Mesendoderm (in vitro differentiated cells): ENCODE results near the gene USP36.

Experiments used
- DNase-seq: peaks from one replicate; pipeline ENCODE4 v3.0.0; 2013
- H2AK5ac ChIP-seq: 2 replicates; pipeline ENCODE4 v1.6.1; 2013; ENCODE audit warnings: low read length, inconsistent platforms
- H2BK120ac ChIP-seq: 2 replicates; pipeline ENCODE4 v1.6.1; 2013; ENCODE audit warnings: low read depth, mild to moderate bottlenecking, low read length, moderate library complexity, mixed read lengths
- H2BK15ac ChIP-seq: replicated peaks from 2 replicates; pipeline ENCODE4 v1.6.1; 2013; ENCODE audit warnings: low read depth, mild to moderate bottlenecking, moderate library complexity
- H2BK5ac ChIP-seq: 2 replicates; pipeline ENCODE4 v1.6.1; 2013; ENCODE audit warnings: low read length, inconsistent platforms
- H3K18ac ChIP-seq: 2 replicates; pipeline ENCODE4 v1.6.1; 2013; ENCODE audit warnings: mild to moderate bottlenecking, low read length, mixed read lengths
- H3K23ac ChIP-seq: one replicate; pipeline ENCODE4 v1.6.1; 2013; ENCODE audit warnings: low read length
- H3K27ac ChIP-seq: 2 replicates; pipeline ENCODE4 v1.5.1; 2013; ENCODE audit warnings: low read depth, mild to moderate bottlenecking, inconsistent platforms, low read length, moderate library complexity
- H3K27me3 ChIP-seq: 2 replicates; pipeline ENCODE4 v1.6.1; 2013; ENCODE audit warnings: low read length, control low read depth, mild to moderate bottlenecking, inconsistent platforms; ENCODE audit not compliant: insufficient read depth, poor library complexity
- H3K36me3 ChIP-seq: 2 replicates; pipeline ENCODE4 v1.6.1; 2013; ENCODE audit warnings: low read length, inconsistent platforms; ENCODE audit not compliant: control insufficient read depth, insufficient read depth
- H3K4ac ChIP-seq: one replicate; pipeline ENCODE4 v1.6.1; 2013; ENCODE audit warnings: low read depth, mild to moderate bottlenecking, low read length, moderate library complexity
- H3K4me1 ChIP-seq: 2 replicates; pipeline ENCODE4 v1.6.1; 2013; ENCODE audit warnings: low read depth, low read length, inconsistent platforms; ENCODE audit not compliant: control insufficient read depth
- H3K4me2 ChIP-seq: 2 replicates; pipeline ENCODE4 v1.6.1; 2013; ENCODE audit warnings: low read length
- H3K4me3 ChIP-seq: 2 replicates; pipeline ENCODE4 v1.5.1; 2013; ENCODE audit warnings: mild to moderate bottlenecking, low read length
- H3K56ac ChIP-seq: one replicate; pipeline ENCODE4 v1.6.1; 2013; ENCODE audit warnings: low read length
- H3K79me1 ChIP-seq: 2 replicates; pipeline ENCODE4 v1.6.1; 2013; ENCODE audit warnings: low read length, inconsistent platforms
- H3K79me2 ChIP-seq: 2 replicates; pipeline ENCODE4 v1.6.1; 2013; ENCODE audit warnings: mild to moderate bottlenecking, low read length; ENCODE audit not compliant: control insufficient read depth, insufficient read depth
- H3K9ac ChIP-seq: 2 replicates; pipeline ENCODE4 v1.6.1; 2013; ENCODE audit warnings: low read length, inconsistent platforms
- H4K5ac ChIP-seq: one replicate; pipeline ENCODE4 v1.6.1; 2013; ENCODE audit warnings: low read length
- H4K8ac ChIP-seq: one replicate; pipeline ENCODE4 v1.6.1; 2013; ENCODE audit warnings: low read depth, mild to moderate bottlenecking, control low read depth, low read length, moderate library complexity
- WGBS: extraction: QIAGEN DNeasy Blood & Tissue Kit; methylation state at CpG from one replicate; pipeline ENCODE4 v1.1.7; 2013; ENCODE audit warnings: low lambda C conversion rate, missing lambda C conversion rate; ENCODE audit not compliant: insufficient coverage; ENCODE audit errors: extremely low coverage; 5-methylcytosine and 5-hydroxymethylcytosine counted together

USP36 gene

GRCh38 chr17:78820841-78821240, 19.8 kb downstream of the USP36 start:
- H3K4ac ChIP-seq, result no peak overlapping the region
- H3K56ac ChIP-seq, result no peak overlapping the region
- H4K5ac ChIP-seq, result no peak overlapping the region
- H2BK5ac ChIP-seq, result no peak overlapping the region
- no peak for DNase-seq
- H2BK120ac ChIP-seq, result no peak overlapping the region
- H3K23ac ChIP-seq, result no peak overlapping the region
- H3K18ac ChIP-seq, result no peak overlapping the region
- H3K4me3 ChIP-seq, result no peak overlapping the region
- no peaks in the 10 kb centered on the region for H3K4me1 ChIP-seq
- no peak overlapping the region for H3K9ac ChIP-seq
- H3K79me2 ChIP-seq, result peaks cover 3% of the 10 kb centered on the region
- H3K36me3 ChIP-seq, result peaks cover 30% of the 10 kb centered on the region
- H3K4me2 ChIP-seq, result no peak overlapping the region
- no peak overlapping the region for H2BK15ac ChIP-seq
- peaks cover 8% of the 10 kb centered on the region for H3K79me1 ChIP-seq
- H4K8ac ChIP-seq, result no peak overlapping the region
- no peak overlapping the region for H2AK5ac ChIP-seq
- no peaks in the 10 kb centered on the region for H3K27me3 ChIP-seq
- WGBS, result no CpG with 5 or more reads among the region's 13 CpGs
- no peak overlapping the region for H3K27ac ChIP-seq

- no peak overlapping the region for H3K18ac ChIP-seq
- H3K4me2 ChIP-seq, result no peak overlapping the region
- H2BK15ac ChIP-seq, result no peak overlapping the region
- H3K27me3 ChIP-seq, result no peaks in the 10 kb centered on the region
- H3K36me3 ChIP-seq, result peaks cover 30% of the 10 kb centered on the region
- no peak overlapping the region for H3K4ac ChIP-seq
- no peak overlapping the region for H3K56ac ChIP-seq
- no CpG with 5 or more reads among the region's 18 CpGs for WGBS
- no peak overlapping the region for H3K27ac ChIP-seq
- no peak overlapping the region for H3K4me3 ChIP-seq
- no peak overlapping the region for H4K5ac ChIP-seq
- H3K9ac ChIP-seq, result no peak overlapping the region
- no peak overlapping the region for H4K8ac ChIP-seq
- H2AK5ac ChIP-seq, result no peak overlapping the region
- H2BK5ac ChIP-seq, result no peak overlapping the region
- peaks cover 3% of the 10 kb centered on the region for H3K79me2 ChIP-seq
- H3K79me1 ChIP-seq, result peaks cover 10% of the 10 kb centered on the region
- no peak overlapping the region for H3K23ac ChIP-seq
- no peak overlapping the region for H2BK120ac ChIP-seq
- no peaks in the 10 kb centered on the region for H3K4me1 ChIP-seq
- no peak for DNase-seq
These were observed 20.5 kb downstream of the USP36 start for GRCh38 chr17:78819806-78820792.

GRCh38 chr17:78819402-78819801, 21.2 kb downstream of the USP36 start:
- no CpG with 5 or more reads among the region's 8 CpGs for WGBS
- H3K4me2 ChIP-seq, result no peak overlapping the region
- no peak overlapping the region for H2BK120ac ChIP-seq
- H2BK5ac ChIP-seq, result no peak overlapping the region
- H3K9ac ChIP-seq, result no peak overlapping the region
- peaks cover 2% of the 10 kb centered on the region for H3K79me2 ChIP-seq
- no peak overlapping the region for H3K23ac ChIP-seq
- H4K5ac ChIP-seq, result no peak overlapping the region
- peaks cover 6% of the 10 kb centered on the region for H3K79me1 ChIP-seq
- no peaks in the 10 kb centered on the region for H3K4me1 ChIP-seq
- no peak overlapping the region for H3K4ac ChIP-seq
- H2BK15ac ChIP-seq, result no peak overlapping the region
- no peak overlapping the region for H3K27ac ChIP-seq
- no peak overlapping the region for H3K4me3 ChIP-seq
- H2AK5ac ChIP-seq, result no peak overlapping the region
- DNase-seq, result no peak
- no peaks in the 10 kb centered on the region for H3K27me3 ChIP-seq
- peaks cover 27% of the 10 kb centered on the region for H3K36me3 ChIP-seq
- H3K18ac ChIP-seq, result no peak overlapping the region
- H4K8ac ChIP-seq, result no peak overlapping the region
- no peak overlapping the region for H3K56ac ChIP-seq

- no peak for DNase-seq
- WGBS, result no CpG with 5 or more reads among the region's 6 CpGs
- H4K8ac ChIP-seq, result no peak overlapping the region
- H2AK5ac ChIP-seq, result no peak overlapping the region
- H2BK120ac ChIP-seq, result no peak overlapping the region
- no peak overlapping the region for H3K4me2 ChIP-seq
- H3K79me2 ChIP-seq, result no peaks in the 10 kb centered on the region
- no peak overlapping the region for H3K4me3 ChIP-seq
- H3K23ac ChIP-seq, result no peak overlapping the region
- H3K27ac ChIP-seq, result no peak overlapping the region
- H3K79me1 ChIP-seq, result peaks cover 6% of the 10 kb centered on the region
- H3K36me3 ChIP-seq, result peaks cover 28% of the 10 kb centered on the region
- no peaks in the 10 kb centered on the region for H3K4me1 ChIP-seq
- no peak overlapping the region for H3K18ac ChIP-seq
- H3K9ac ChIP-seq, result no peak overlapping the region
- H2BK5ac ChIP-seq, result no peak overlapping the region
- no peak overlapping the region for H2BK15ac ChIP-seq
- H3K4ac ChIP-seq, result no peak overlapping the region
- no peak overlapping the region for H3K56ac ChIP-seq
- no peak overlapping the region for H4K5ac ChIP-seq
- H3K27me3 ChIP-seq, result no peaks in the 10 kb centered on the region
These were observed 21.7 kb downstream of the USP36 start for GRCh38 chr17:78818932-78819331.

GRCh38 chr17:78818152-78818846, 22.3 kb downstream of the USP36 start:
- H3K4ac ChIP-seq, result no peak overlapping the region
- H3K9ac ChIP-seq, result no peak overlapping the region
- H3K79me2 ChIP-seq, result no peaks in the 10 kb centered on the region
- H4K8ac ChIP-seq, result no peak overlapping the region
- H3K27ac ChIP-seq, result no peak overlapping the region
- WGBS, result no CpG with 5 or more reads among the region's 19 CpGs
- H3K79me1 ChIP-seq, result peaks cover 2% of the 10 kb centered on the region
- no peak overlapping the region for H3K18ac ChIP-seq
- no peak overlapping the region for H2BK120ac ChIP-seq
- no peak overlapping the region for H3K23ac ChIP-seq
- no peaks in the 10 kb centered on the region for H3K27me3 ChIP-seq
- H3K4me2 ChIP-seq, result no peak overlapping the region
- no peak overlapping the region for H4K5ac ChIP-seq
- no peak for DNase-seq
- H2AK5ac ChIP-seq, result no peak overlapping the region
- no peak overlapping the region for H3K4me3 ChIP-seq
- H3K4me1 ChIP-seq, result no peaks in the 10 kb centered on the region
- peaks cover 28% of the 10 kb centered on the region for H3K36me3 ChIP-seq
- no peak overlapping the region for H2BK15ac ChIP-seq
- H2BK5ac ChIP-seq, result no peak overlapping the region
- H3K56ac ChIP-seq, result no peak overlapping the region
